Keratinocyte (primary cell): ENCODE results near the gene TBC1D8. TPM values are rescaled to one million over a fixed set of nuclear protein-coding genes. Genes with fewer than 3 reads are reported as not detected.

Experiments used
- DNase-seq: peaks from one replicate; pipeline ENCODE4 v3.0.0-alpha.2; 2011; ENCODE audit warnings: low read depth, missing footprints, low spot score
- FAIRE-seq: peaks from 2 replicates; lab custom pipeline; 2011; peaks lifted over from hg19 to GRCh38; lab: Jason Lieb, UNC
- H2AFZ ChIP-seq: 2 replicates; pipeline ENCODE4 v1.6.0; 2012; ENCODE audit warnings: low read length, control low read depth, inconsistent platforms; ENCODE audit not compliant: control insufficient read depth
- H3K27ac ChIP-seq: 2 replicates; pipeline ENCODE4 v1.5.1; 2011; ENCODE audit warnings: low read length; ENCODE audit not compliant: control insufficient read depth, insufficient read depth
- H3K27me3 ChIP-seq: 3 replicates; pipeline ENCODE4 v1.6.0; 2011; ENCODE audit warnings: low read length; ENCODE audit not compliant: control insufficient read depth, insufficient read depth; ENCODE audit errors: extremely low read depth
- H3K36me3 ChIP-seq, 2 experiments: 2 replicates in 1 of 2; 3 replicates in 1 of 2; pipeline ENCODE4 v1.5.1; 2011; ENCODE audit warnings: low read length in 2 of 2, mild to moderate bottlenecking in 1 of 2; ENCODE audit not compliant: control insufficient read depth in 2 of 2, insufficient read depth in 2 of 2; ENCODE audit errors: extremely low read depth in 1 of 2
- H3K4me1 ChIP-seq: 3 replicates; pipeline ENCODE4 v1.5.1; 2011; ENCODE audit warnings: low read length; ENCODE audit not compliant: control insufficient read depth, insufficient read depth; ENCODE audit errors: extremely low read depth
- H3K4me2 ChIP-seq: 3 replicates; pipeline ENCODE4 v1.6.0; 2011; ENCODE audit warnings: low read depth, low read length; ENCODE audit not compliant: control insufficient read depth, insufficient read depth; ENCODE audit errors: extremely low read depth
- H3K4me3 ChIP-seq, 3 experiments: fragments of 200-600 bp in 1 of 3; sonication (generic) in 1 of 3; 2 replicates in 2 of 3; 3 replicates in 1 of 3; pipeline ENCODE4 v1.5.1; 2011 to 2016; ENCODE audit warnings: low read length in 3 of 3, mild to moderate bottlenecking in 3 of 3, control low read depth in 2 of 3, inconsistent platforms in 1 of 3, low read depth in 1 of 3, mixed read lengths in 1 of 3, mixed run types in 1 of 3, moderate library complexity in 1 of 3; ENCODE audit not compliant: control insufficient read depth in 2 of 3, insufficient read depth in 2 of 3; ENCODE audit errors: extremely low read depth in 1 of 3
- H3K79me2 ChIP-seq: 2 replicates; pipeline ENCODE4 v1.6.0; 2012; ENCODE audit warnings: low read length; ENCODE audit not compliant: control insufficient read depth, insufficient read depth
- H3K9ac ChIP-seq: 3 replicates; pipeline ENCODE4 v1.6.0; 2011; ENCODE audit warnings: low read length; ENCODE audit not compliant: control insufficient read depth, insufficient read depth; ENCODE audit errors: extremely low read depth
- H3K9me1 ChIP-seq: 3 replicates; pipeline ENCODE4 v1.6.0; 2011; ENCODE audit warnings: low read length; ENCODE audit not compliant: control insufficient read depth, insufficient read depth; ENCODE audit errors: extremely low read depth
- H3K9me3 ChIP-seq: 2 replicates; pipeline ENCODE4 v1.5.1; 2012; ENCODE audit warnings: low read depth, low read length; ENCODE audit not compliant: control insufficient read depth
- H4K20me1 ChIP-seq: 3 replicates; pipeline ENCODE4 v1.6.0; 2011; ENCODE audit warnings: low read length; ENCODE audit not compliant: control insufficient read depth, insufficient read depth; ENCODE audit errors: extremely low read depth
- EZH2 ChIP-seq: IDR thresholded peaks from one replicate; pipeline ENCODE4 v1.6.1; 2012; ENCODE audit warnings: inconsistent platforms, mild to moderate bottlenecking, low read length, moderate library complexity
- dilution Hi-C: fragments of 300-500 bp; cut with MboI; formaldehyde crosslinking; loops from one replicate; pipeline ENCODE4 v1.7.0; 2020; ENCODE audit warnings: low sequenced_read_pairs; ENCODE audit not compliant: extremely low pct_ligation_motif_present
- polyA plus RNA-seq, 5 experiments: library from polyadenylated mRNA; depleted of rRNA in 3 of 5; stranded (reverse) in 3 of 5; stranded (forward) in 1 of 5; unstranded in 1 of 5; fragments of >200 nt; gene quantifications; 1 replicate in 1 of 5; 2 replicates in 3 of 5; 3 replicates in 1 of 5; pipeline versions ENCODE4 v1.2.1 to v1.2.3, GENCODE V29; 2011 to 2012; ENCODE audit warnings: missing spikeins in 2 of 5, low read depth in 1 of 5, low replicate concordance in 1 of 5
- TF ChIP-seq, protein P1 (sequence below), 3 experiments: IDR thresholded peaks in 1 of 3; conservative IDR thresholded peaks in 1 of 3; optimal IDR thresholded peaks in 1 of 3; 2 replicates in 2 of 3; 3 replicates in 1 of 3; pipeline versions ENCODE3 to v1.5.1; 2011; ENCODE audit warnings: low read length in 3 of 3, mild to moderate bottlenecking in 3 of 3, moderate library complexity in 2 of 3, control low read depth in 1 of 3, inconsistent platforms in 1 of 3; ENCODE audit not compliant: insufficient read depth in 2 of 3; ENCODE audit errors: extremely low read depth in 1 of 3

TBC1D8 gene
- polyA plus RNA-seq, 1 donor (not counting 4 experiments of a cell fraction or from before 2014, with no cell fraction given) = 13.8 TPM

DNA sequence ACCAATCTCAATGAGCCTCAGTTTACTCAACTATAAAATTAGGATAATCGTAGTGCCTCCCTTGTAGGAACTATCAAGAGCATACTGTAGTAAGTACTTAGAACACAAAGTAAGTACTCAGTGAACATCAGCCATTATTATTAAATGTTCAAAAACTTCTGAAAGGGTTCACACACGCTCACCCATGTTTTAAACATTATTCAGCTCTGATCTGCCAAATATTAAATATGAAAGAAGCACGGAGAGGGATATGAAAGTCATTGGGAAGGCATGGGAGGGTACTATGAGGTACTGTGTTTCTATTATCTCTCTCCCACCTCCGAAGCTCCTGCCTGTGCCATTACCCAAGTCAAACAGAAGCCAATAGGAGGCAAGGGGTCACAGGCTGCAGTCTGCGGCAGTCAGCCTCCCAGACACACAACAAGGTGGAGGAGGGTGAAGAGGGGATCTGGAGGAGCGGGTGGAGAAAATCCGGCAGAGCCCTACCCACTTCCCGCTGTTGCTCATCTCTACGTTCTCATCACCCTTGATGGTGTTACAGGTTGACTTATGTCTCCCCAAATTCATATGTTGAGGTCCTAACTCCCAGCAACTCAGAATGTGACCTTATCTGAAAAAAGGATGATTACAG, 2.0 kb upstream of the TBC1D8 start:
- dilution Hi-C loops = no loop called here
- Histone ChIP-seq H3K4me1 (peaks cover 30% of the 10 kb centered on the region), H2AFZ (no peak overlapping the region), H3K9me1 (peaks cover 3% of the 10 kb centered on the region), H3K36me3 (no peaks in the 10 kb centered on the region), H3K27me3 (no peaks in the 10 kb centered on the region), H3K79me2 (peaks cover 23% of the 10 kb centered on the region), H3K9ac (no peak overlapping the region), H3K27ac (no peak overlapping the region), H3K4me3 (no peak overlapping the region), H3K9me3 (no peaks in the 10 kb centered on the region), H4K20me1 (peaks cover 6% of the 10 kb centered on the region), H3K4me2 (peak overlapping the region; percentile 96)
- TF ChIP-seq, protein P1, sequence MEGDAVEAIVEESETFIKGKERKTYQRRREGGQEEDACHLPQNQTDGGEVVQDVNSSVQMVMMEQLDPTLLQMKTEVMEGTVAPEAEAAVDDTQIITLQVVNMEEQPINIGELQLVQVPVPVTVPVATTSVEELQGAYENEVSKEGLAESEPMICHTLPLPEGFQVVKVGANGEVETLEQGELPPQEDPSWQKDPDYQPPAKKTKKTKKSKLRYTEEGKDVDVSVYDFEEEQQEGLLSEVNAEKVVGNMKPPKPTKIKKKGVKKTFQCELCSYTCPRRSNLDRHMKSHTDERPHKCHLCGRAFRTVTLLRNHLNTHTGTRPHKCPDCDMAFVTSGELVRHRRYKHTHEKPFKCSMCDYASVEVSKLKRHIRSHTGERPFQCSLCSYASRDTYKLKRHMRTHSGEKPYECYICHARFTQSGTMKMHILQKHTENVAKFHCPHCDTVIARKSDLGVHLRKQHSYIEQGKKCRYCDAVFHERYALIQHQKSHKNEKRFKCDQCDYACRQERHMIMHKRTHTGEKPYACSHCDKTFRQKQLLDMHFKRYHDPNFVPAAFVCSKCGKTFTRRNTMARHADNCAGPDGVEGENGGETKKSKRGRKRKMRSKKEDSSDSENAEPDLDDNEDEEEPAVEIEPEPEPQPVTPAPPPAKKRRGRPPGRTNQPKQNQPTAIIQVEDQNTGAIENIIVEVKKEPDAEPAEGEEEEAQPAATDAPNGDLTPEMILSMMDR (optimal IDR thresholded peaks at IDR 0.05 in 1 of 3, IDR thresholded peaks at IDR 0.05 in 1 of 3, conservative IDR thresholded peaks at IDR 0.05 in 1 of 3; ENCODE audit: extremely low read depth in 1 of 3, insufficient read depth in 2 of 3, low read length in 3 of 3) = no peak
- TF ChIP-seq EZH2 = no peak
- FAIRE-seq = no peak
- no peak for DNase-seq

DNA sequence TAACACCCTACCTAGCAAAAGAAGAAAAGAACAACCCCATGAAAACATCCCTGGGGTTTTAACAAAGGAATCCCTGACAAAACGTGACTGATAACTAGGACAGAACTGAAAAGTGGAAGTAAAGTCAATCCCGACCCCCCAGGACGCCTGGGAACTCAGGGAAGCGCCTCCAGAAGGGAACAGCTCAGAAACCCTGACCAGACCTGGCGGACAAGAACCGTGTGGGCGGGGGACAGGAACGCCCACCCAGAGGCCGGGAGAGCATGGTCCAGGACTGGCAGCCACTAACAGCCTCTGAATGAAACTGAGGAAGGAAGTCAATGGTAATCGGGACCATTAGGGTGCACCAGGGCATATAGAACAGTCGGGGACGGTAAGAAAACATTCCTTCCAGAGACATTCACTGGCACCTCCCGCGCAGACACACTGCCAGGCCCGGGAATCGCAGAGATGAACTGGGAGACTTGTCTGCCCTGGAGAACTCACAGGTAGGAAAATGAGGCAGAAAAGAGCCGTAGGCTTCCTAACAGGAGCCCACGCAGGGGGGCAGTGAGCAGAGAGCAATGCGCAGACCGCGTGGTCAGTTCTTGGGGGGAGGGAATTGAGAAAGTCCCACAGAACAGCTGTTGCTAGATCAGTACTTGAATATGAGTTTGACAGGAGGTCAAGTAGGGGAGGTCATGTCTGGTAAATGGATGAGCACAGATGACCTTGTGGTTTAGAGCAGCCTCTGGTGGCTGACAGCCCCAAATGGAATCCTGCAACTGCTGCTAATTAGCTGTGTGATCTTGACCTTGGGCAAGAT, 1.3 kb upstream of the TBC1D8 start:
- dilution Hi-C loops = no loop called here
- Histone ChIP-seq H3K27ac (no peak overlapping the region), H4K20me1 (peaks cover 6% of the 10 kb centered on the region), H3K9me3 (no peaks in the 10 kb centered on the region), H3K4me3 (peak overlapping the region in 2 of 3 experiments; percentile 63 to 67), H3K9ac (peak overlapping the region; percentile 69), H3K36me3 (no peaks in the 10 kb centered on the region), H2AFZ (peak overlapping the region; percentile 87), H3K9me1 (peaks cover 3% of the 10 kb centered on the region), H3K4me1 (peaks cover 35% of the 10 kb centered on the region), H3K4me2 (peak overlapping the region; percentile 96), H3K27me3 (no peaks in the 10 kb centered on the region), H3K79me2 (peaks cover 31% of the 10 kb centered on the region)
- FAIRE-seq (peak; percentile 89), DNase-seq (no peak)
- TF ChIP-seq, protein P1 (optimal IDR thresholded peaks at IDR 0.05 in 1 of 3, IDR thresholded peaks at IDR 0.05 in 1 of 3, conservative IDR thresholded peaks at IDR 0.05 in 1 of 3; ENCODE audit: extremely low read depth in 1 of 3, insufficient read depth in 2 of 3, low read length in 3 of 3) = peak; percentile 80 to 99 (median 91)
- TF ChIP-seq EZH2 = no peak
